Peyer's patch (tissue), 4 donors: ENCODE results near the gene NAV2. TPM values are rescaled to one million over a fixed set of nuclear protein-coding genes. Genes with fewer than 3 reads are reported as not detected.
"Not testable (repeated sequence)": the region's sequence is repeated elsewhere in the genome, so short reads cannot be mapped to it uniquely, and the experiment has no call there.

Experiments used
- DNase-seq, 3 donors: peaks; one replicate each; pipeline ENCODE4 v3.0.0-alpha.2; 2017 to 2019
- H3K27ac ChIP-seq, 4 donors: fragments of 200-600 bp; sonication (generic); one replicate each; pipeline ENCODE4 v1.5.1; 2016 to 2019
- H3K27me3 ChIP-seq, 2 donors: fragments of 200-600 bp; sonication (generic); one replicate each; pipeline ENCODE4 v1.5.1; 2019
- H3K36me3 ChIP-seq, 3 donors: fragments of 200-600 bp; sonication (generic); one replicate each; pipeline ENCODE4 v1.5.1; 2016 to 2019
- H3K4me1 ChIP-seq, 4 donors: fragments of 200-600 bp; sonication (generic); one replicate each; pipeline ENCODE4 v1.5.1; 2016 to 2019
- H3K4me3 ChIP-seq, 4 donors: fragments of 200-600 bp; sonication (generic); 1 replicate in 3 of 4; 2 replicates in 1 of 4; pipeline ENCODE4 v1.5.1; 2016 to 2019; ENCODE audit warnings: mild to moderate bottlenecking in 1 of 4
- H3K9me3 ChIP-seq, 4 donors: fragments of 200-600 bp; sonication (generic); one replicate each; pipeline ENCODE4 v1.5.1; 2016 to 2019; ENCODE audit warnings: mild to moderate bottlenecking in 1 of 4
- CTCF ChIP-seq, 6 experiments: fragments of 450-650 bp in 4 of 6; fragments of 200-600 bp in 2 of 6; sonication (generic) in 1 of 6; IDR thresholded peaks; one replicate each; pipeline ENCODE4 v1.5.1; 2017 to 2019; ENCODE audit warnings: antibody characterized with exemption in 6 of 6, mild to moderate bottlenecking in 3 of 6, moderate library complexity in 1 of 6
- POLR2A ChIP-seq, 2 donors: fragments of 450-650 bp; IDR thresholded peaks; one replicate each; pipeline ENCODE4 v1.5.1; 2017; ENCODE audit warnings: antibody characterized with exemption in 2 of 2, mild to moderate bottlenecking in 2 of 2, moderate library complexity in 2 of 2
- total RNA-seq, 4 donors: library from RNA; depleted of rRNA; stranded (reverse); fragments of >200 nt; gene quantifications; one replicate each; pipeline ENCODE4 v1.1.0, GENCODE V29; 2016

Gene NAV2
- total RNA-seq, 4 donors from 2014 or later = 6.0 to 48.7 (median 20.1) TPM

DNA sequence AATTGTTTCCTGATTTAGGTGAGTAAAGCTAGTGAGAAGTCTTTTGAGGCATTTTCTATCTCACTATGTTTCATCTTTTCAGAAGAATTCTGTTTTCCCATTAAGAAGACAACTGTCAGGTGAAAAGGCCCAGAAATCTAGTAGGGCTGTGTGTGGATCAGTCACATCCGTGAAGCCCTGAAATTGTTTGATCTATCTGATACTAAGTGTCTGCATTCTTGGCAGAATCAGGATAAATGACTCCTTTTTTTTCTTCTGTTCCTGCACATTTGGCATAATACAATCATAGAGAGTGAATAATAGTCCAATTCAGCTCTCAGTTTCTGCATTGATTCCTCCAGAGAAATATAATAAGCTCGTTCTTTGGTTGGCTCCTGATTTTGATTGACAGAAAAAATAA is 208.3 kb downstream of the NAV2 start:
- Histone ChIP-seq H3K9me3 (no peaks in the 10 kb centered on the region), H3K27ac (no peak overlapping the region), H3K4me3 (no peak overlapping the region), H3K4me1 (no peaks in the 10 kb centered on the region), H3K27me3 (no peaks in the 10 kb centered on the region), H3K36me3 (no peaks in the 10 kb centered on the region)
- TF ChIP-seq CTCF (IDR thresholded peaks at IDR 0.05) (no peak), POLR2A (IDR thresholded peaks at IDR 0.05) (no peak)
- DNase-seq = no peak

GRCh38 chr11:19921976-19922688 is 209.5 kb downstream of the NAV2 start:
- no peaks in the 10 kb centered on the region for H3K4me1 ChIP-seq
- no peak overlapping the region for H3K4me3 ChIP-seq
- no peaks in the 10 kb centered on the region for H3K27me3 ChIP-seq
- no peaks in the 10 kb centered on the region for H3K36me3 ChIP-seq
- DNase-seq = no peak
- TF ChIP-seq POLR2A (IDR thresholded peaks at IDR 0.05) (no peak), CTCF (IDR thresholded peaks at IDR 0.05) (no peak)
- H3K9me3 ChIP-seq = no peaks in the 10 kb centered on the region
- no peak overlapping the region for H3K27ac ChIP-seq

GRCh38 chr11:19922689-19923035 is 210.0 kb downstream of the NAV2 start:
- no peak for DNase-seq
- Histone ChIP-seq H3K4me3 (no peak overlapping the region), H3K36me3 (no peaks in the 10 kb centered on the region), H3K9me3 (no peaks in the 10 kb centered on the region), H3K4me1 (no peaks in the 10 kb centered on the region), H3K27me3 (no peaks in the 10 kb centered on the region), H3K27ac (no peak overlapping the region)
- TF ChIP-seq CTCF (IDR thresholded peaks at IDR 0.05) (no peak), POLR2A (IDR thresholded peaks at IDR 0.05) (no peak)

GRCh38 chr11:19923626-19924025 is 211.0 kb downstream of the NAV2 start:
- Histone ChIP-seq H3K27me3 (no peaks in the 10 kb centered on the region), H3K9me3 (no peaks in the 10 kb centered on the region), H3K4me3 (no peak overlapping the region), H3K4me1 (no peaks in the 10 kb centered on the region), H3K27ac (no peak overlapping the region), H3K36me3 (no peaks in the 10 kb centered on the region)
- no peak for DNase-seq
- no peak for TF ChIP-seq CTCF (IDR thresholded peaks at IDR 0.05)
- TF ChIP-seq POLR2A (IDR thresholded peaks at IDR 0.05) = no peak

- DNase-seq = no peak
- no peaks in the 10 kb centered on the region for H3K9me3 ChIP-seq
- H3K36me3 ChIP-seq = no peaks in the 10 kb centered on the region
- H3K4me3 ChIP-seq = no peak overlapping the region
- no peak overlapping the region for H3K27ac ChIP-seq
- TF ChIP-seq POLR2A (IDR thresholded peaks at IDR 0.05) (no peak), CTCF (IDR thresholded peaks at IDR 0.05) (no peak)
- H3K27me3 ChIP-seq = no peaks in the 10 kb centered on the region
- no peaks in the 10 kb centered on the region for H3K4me1 ChIP-seq
Observed at GRCh38 chr11:19924311-19924710, 211.7 kb downstream of the NAV2 start.

DNA sequence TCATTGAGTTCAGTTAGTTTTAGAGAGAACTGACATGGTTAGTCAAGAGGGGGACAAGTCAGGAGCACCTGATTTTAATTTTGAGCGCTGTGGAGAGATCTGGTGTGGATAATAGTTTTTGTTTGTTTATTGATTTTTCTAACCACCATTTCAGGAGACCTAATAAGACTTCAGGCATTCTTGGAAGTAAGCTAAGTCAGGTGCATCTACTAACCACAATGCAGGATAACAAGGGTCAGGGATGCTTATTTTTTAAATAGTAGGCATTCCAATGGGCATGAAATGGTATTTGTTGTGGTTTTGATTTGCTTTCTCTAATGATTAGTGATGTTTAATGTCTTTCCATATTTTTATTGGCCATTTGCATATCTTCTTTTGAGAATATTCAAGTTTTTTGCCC is 212.1 kb downstream of the NAV2 start:
- no peak overlapping the region for H3K4me3 ChIP-seq
- DNase-seq = no peak
- no peak overlapping the region for H3K27ac ChIP-seq
- no peaks in the 10 kb centered on the region for H3K4me1 ChIP-seq
- H3K36me3 ChIP-seq = no peaks in the 10 kb centered on the region
- H3K9me3 ChIP-seq = no peaks in the 10 kb centered on the region
- TF ChIP-seq CTCF (IDR thresholded peaks at IDR 0.05) (no peak), POLR2A (IDR thresholded peaks at IDR 0.05) (no peak)
- no peaks in the 10 kb centered on the region for H3K27me3 ChIP-seq

GRCh38 chr11:19927403-19927802 is 214.8 kb downstream of the NAV2 start:
- not testable (repeated sequence) for H3K27me3 ChIP-seq, DNase-seq, H3K4me3 ChIP-seq, H3K9me3 ChIP-seq, H3K4me1 ChIP-seq, H3K27ac ChIP-seq, H3K36me3 ChIP-seq
